ENCODE results near the gene SREK1. TPM values are rescaled to one million over a fixed set of nuclear protein-coding genes. Genes with fewer than 3 reads are reported as not detected.

SREK1 gene
- total RNA-seq, 1 donor from 2014 or later = 71.2 TPM

- Mint-ChIP-seq H3K9me3 (ENCODE audit: unreplicated experiment) (no peaks in the 10 kb centered on the region), H3K27me3 (ENCODE audit: unreplicated experiment) (no peaks in the 10 kb centered on the region), H3K4me3 (ENCODE audit: unreplicated experiment) (no peak overlapping the region), H3K4me1 (ENCODE audit: unreplicated experiment) (peaks cover 2% of the 10 kb centered on the region), H3K36me3 (ENCODE audit: unreplicated experiment) (peaks cover 33% of the 10 kb centered on the region), H3K27ac (ENCODE audit: unreplicated experiment) (peak overlapping the region; percentile 77)
- no peak for TF ChIP-seq CTCF (IDR thresholded peaks at IDR 0.05)
- no peak for DNase-seq (ENCODE audit: extremely low spot score, unreplicated experiment)
Measured at GRCh38 chr5:66170195-66170919, 26.3 kb downstream of the SREK1 start.

- peak overlapping the region; percentile 80 for H3K27ac Mint-ChIP-seq (ENCODE audit: unreplicated experiment)
- H3K36me3 Mint-ChIP-seq (ENCODE audit: unreplicated experiment) = peaks cover 32% of the 10 kb centered on the region
- no peak overlapping the region for H3K4me3 Mint-ChIP-seq (ENCODE audit: unreplicated experiment)
- H3K9me3 Mint-ChIP-seq (ENCODE audit: unreplicated experiment) = no peaks in the 10 kb centered on the region
- TF ChIP-seq CTCF (IDR thresholded peaks at IDR 0.05) = peak; percentile 65
- H3K27me3 Mint-ChIP-seq (ENCODE audit: unreplicated experiment) = no peaks in the 10 kb centered on the region
- H3K4me1 Mint-ChIP-seq (ENCODE audit: unreplicated experiment) = peaks cover 2% of the 10 kb centered on the region
- no peak for DNase-seq (ENCODE audit: extremely low spot score, unreplicated experiment)
Measured at GRCh38 chr5:66171349-66172344, 27.5 kb downstream of the SREK1 start.

GRCh38 chr5:66174338-66174737 is 30.2 kb downstream of the SREK1 start:
- peaks cover 49% of the 10 kb centered on the region for H3K36me3 Mint-ChIP-seq (ENCODE audit: unreplicated experiment)
- no peaks in the 10 kb centered on the region for H3K27me3 Mint-ChIP-seq (ENCODE audit: unreplicated experiment)
- H3K4me1 Mint-ChIP-seq (ENCODE audit: unreplicated experiment) = peaks cover 2% of the 10 kb centered on the region
- no peak overlapping the region for H3K4me3 Mint-ChIP-seq (ENCODE audit: unreplicated experiment)
- DNase-seq (ENCODE audit: extremely low spot score, unreplicated experiment) = no peak
- no peaks in the 10 kb centered on the region for H3K9me3 Mint-ChIP-seq (ENCODE audit: unreplicated experiment)
- no peak overlapping the region for H3K27ac Mint-ChIP-seq (ENCODE audit: unreplicated experiment)
- TF ChIP-seq CTCF (IDR thresholded peaks at IDR 0.05) = peak; percentile 50

- no peak for DNase-seq (ENCODE audit: extremely low spot score, unreplicated experiment)
- Mint-ChIP-seq H3K27ac (ENCODE audit: unreplicated experiment) (no peak overlapping the region), H3K36me3 (ENCODE audit: unreplicated experiment) (peaks cover 55% of the 10 kb centered on the region), H3K4me3 (ENCODE audit: unreplicated experiment) (no peak overlapping the region), H3K9me3 (ENCODE audit: unreplicated experiment) (no peaks in the 10 kb centered on the region), H3K27me3 (ENCODE audit: unreplicated experiment) (no peaks in the 10 kb centered on the region), H3K4me1 (ENCODE audit: unreplicated experiment) (no peaks in the 10 kb centered on the region)
- TF ChIP-seq CTCF (IDR thresholded peaks at IDR 0.05) = no peak
Measured at GRCh38 chr5:66178799-66179198, 34.7 kb downstream of the SREK1 start.

Measured in osteocyte (in vitro differentiated cells).